HEK293 (cell line): ENCODE results near the gene FOXO3.
A peak's percentile ranks its signal among the peaks of the same experiment; 100 is the strongest.

Experiments used
- BCL11B ChIP-seq: fragments of 450-650 bp; formaldehyde crosslinking; IDR thresholded peaks from 2 replicates; pipeline ENCODE4 v1.5.1; 2016; ENCODE audit warnings: low read depth, missing biosample characterization, missing genetic modification characterization
- FEZF1 ChIP-seq: fragments of 450-650 bp; formaldehyde crosslinking; IDR thresholded peaks from 2 replicates; pipeline ENCODE4 v1.5.1; 2016; ENCODE audit warnings: missing biosample characterization, missing genetic modification characterization
- MYNN ChIP-seq: fragments of 450-650 bp; formaldehyde crosslinking; IDR thresholded peaks from 2 replicates; pipeline ENCODE4 v1.5.1; 2016; ENCODE audit warnings: missing biosample characterization, missing genetic modification characterization, borderline replicate concordance
- TRIM28 ChIP-seq: IDR thresholded peaks from 2 replicates; pipeline ENCODE4 v1.6.1; 2011; ENCODE audit warnings: low read length, control low read depth, borderline replicate concordance
- YY1 ChIP-seq: fragments of 450-650 bp; formaldehyde crosslinking; IDR thresholded peaks from 2 replicates; pipeline ENCODE4 v1.5.1; 2018; ENCODE audit warnings: missing biosample characterization, missing genetic modification characterization
- ZBTB20 ChIP-seq: fragments of 450-650 bp; formaldehyde crosslinking; IDR thresholded peaks from 2 replicates; pipeline ENCODE4 v1.5.1; 2016; ENCODE audit warnings: missing biosample characterization, missing genetic modification characterization
- ZNF121 ChIP-seq: fragments of 450-650 bp; formaldehyde crosslinking; IDR thresholded peaks from 2 replicates; pipeline ENCODE4 v1.5.1; 2016; ENCODE audit warnings: missing biosample characterization, missing genetic modification characterization
- ZNF23 ChIP-seq: fragments of 450-650 bp; formaldehyde crosslinking; IDR thresholded peaks from 2 replicates; pipeline ENCODE4 v1.5.1; 2016; ENCODE audit warnings: missing biosample characterization, missing genetic modification characterization, borderline replicate concordance
- ZNF37A ChIP-seq: fragments of 450-650 bp; IDR thresholded peaks from 2 replicates; pipeline ENCODE4 v1.5.1; 2018; ENCODE audit warnings: missing biosample characterization, missing genetic modification characterization
- ZNF416 ChIP-seq: fragments of 450-650 bp; formaldehyde crosslinking; IDR thresholded peaks from 2 replicates; pipeline ENCODE4 v1.5.1; 2016; ENCODE audit warnings: missing biosample characterization, missing genetic modification characterization
- ZNF48 ChIP-seq: fragments of 450-650 bp; formaldehyde crosslinking; IDR thresholded peaks from 2 replicates; pipeline ENCODE4 v1.5.1; 2016; ENCODE audit warnings: missing biosample characterization, missing genetic modification characterization
- ZNF530 ChIP-seq: fragments of 450-650 bp; formaldehyde crosslinking; IDR thresholded peaks from 2 replicates; pipeline ENCODE4 v1.5.1; 2016; ENCODE audit warnings: low read depth, missing biosample characterization, missing genetic modification characterization
- ZNF549 ChIP-seq: fragments of 450-650 bp; IDR thresholded peaks from 2 replicates; pipeline ENCODE4 v1.5.1; 2018; ENCODE audit warnings: missing biosample characterization, missing genetic modification characterization, mild to moderate bottlenecking, inconsistent platforms, moderate library complexity
- ZNF555 ChIP-seq: fragments of 450-650 bp; formaldehyde crosslinking; conservative IDR thresholded peaks from 2 replicates; pipeline ENCODE4 v1.5.1; 2017; ENCODE audit warnings: missing biosample characterization, mild to moderate bottlenecking, missing genetic modification characterization, inconsistent platforms
- ZNF777 ChIP-seq: fragments of 450-650 bp; formaldehyde crosslinking; IDR thresholded peaks from 2 replicates; pipeline ENCODE4 v1.5.1; 2017; ENCODE audit warnings: missing biosample characterization, missing genetic modification characterization, borderline replicate concordance
- ZNF785 ChIP-seq: fragments of 450-650 bp; formaldehyde crosslinking; IDR thresholded peaks from 2 replicates; pipeline ENCODE4 v1.5.1; 2016; ENCODE audit warnings: missing biosample characterization, missing genetic modification characterization
- ZNF843 ChIP-seq: fragments of 450-650 bp; formaldehyde crosslinking; IDR thresholded peaks from 2 replicates; pipeline ENCODE4 v1.5.1; 2016; ENCODE audit warnings: missing biosample characterization, missing genetic modification characterization
- TF ChIP-seq, protein P1 (sequence below): fragments of 450-650 bp; formaldehyde crosslinking; IDR thresholded peaks from 2 replicates; pipeline ENCODE4 v1.5.1; 2016; ENCODE audit warnings: missing biosample characterization, missing genetic modification characterization
- TF ChIP-seq, protein P2 (sequence below): fragments of 450-650 bp; formaldehyde crosslinking; IDR thresholded peaks from 2 replicates; pipeline ENCODE4 v1.5.1; 2017; ENCODE audit warnings: missing biosample characterization, missing genetic modification characterization
- TF ChIP-seq, protein P3 (sequence below): fragments of 450-650 bp; formaldehyde crosslinking; optimal IDR thresholded peaks from 2 replicates; pipeline ENCODE3; 2016; ENCODE audit warnings: missing biosample characterization, mild to moderate bottlenecking, missing genetic modification characterization
- TF ChIP-seq, protein P4 (sequence below): fragments of 450-650 bp; formaldehyde crosslinking; IDR thresholded peaks from 2 replicates; pipeline ENCODE4 v1.5.1; 2016; ENCODE audit warnings: missing biosample characterization, missing genetic modification characterization, low read depth
- TF ChIP-seq, protein P5 (sequence below): fragments of 450-650 bp; formaldehyde crosslinking; IDR thresholded peaks from 2 replicates; pipeline ENCODE4 v1.5.1; 2016; ENCODE audit warnings: missing biosample characterization, missing genetic modification characterization
- TF ChIP-seq, protein P6 (sequence below): fragments of 450-650 bp; formaldehyde crosslinking; IDR thresholded peaks from 2 replicates; pipeline ENCODE4 v1.5.1; 2017; ENCODE audit warnings: missing biosample characterization, mild to moderate bottlenecking, missing genetic modification characterization, moderate library complexity
- TF ChIP-seq, protein P7 (sequence below): fragments of 450-650 bp; IDR thresholded peaks from 2 replicates; pipeline ENCODE4 v1.5.1; 2018; ENCODE audit warnings: missing biosample characterization, mild to moderate bottlenecking, missing genetic modification characterization
- TF ChIP-seq, protein P8 (sequence below): fragments of 450-650 bp; IDR thresholded peaks from 2 replicates; pipeline ENCODE4 v1.5.1; 2018; ENCODE audit warnings: missing biosample characterization, missing genetic modification characterization

Gene FOXO3

DNA sequence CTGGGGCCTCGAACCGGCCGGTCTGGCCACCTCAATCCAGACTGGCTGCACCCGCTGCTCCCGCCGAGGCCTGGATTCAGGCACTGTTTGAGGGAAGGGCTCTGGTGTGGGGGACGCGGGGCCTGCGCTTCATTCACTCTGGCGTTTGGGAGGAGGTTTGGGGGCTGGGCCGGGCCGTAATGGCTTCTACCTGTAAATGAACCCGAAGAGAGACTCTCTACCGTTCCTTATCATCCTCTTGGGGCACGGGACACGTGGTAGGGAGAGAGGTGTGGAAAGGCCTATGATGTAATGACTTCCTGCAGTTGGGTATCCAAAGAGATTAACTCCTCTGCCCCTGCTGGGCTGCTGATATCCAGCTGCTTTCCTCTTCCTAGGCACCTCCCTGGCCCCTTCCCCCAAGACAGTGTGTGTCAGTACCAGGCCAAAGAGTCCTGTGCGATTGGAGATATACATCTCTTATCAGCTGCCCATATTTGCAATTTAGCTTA is 1.8 kb downstream of the FOXO3 start (continued):
- TF ChIP-seq ZNF785 (tag by site-specific recombination), result no peak
- TF ChIP-seq ZNF48 (tag by site-specific recombination), result no peak
- peak; percentile 91 for TF ChIP-seq FEZF1 (tag by site-specific recombination)
- no peak for TF ChIP-seq ZNF37A (tag by site-specific recombination)
- no peak for TF ChIP-seq ZNF23 (tag by site-specific recombination)
- TF ChIP-seq, protein P1, sequence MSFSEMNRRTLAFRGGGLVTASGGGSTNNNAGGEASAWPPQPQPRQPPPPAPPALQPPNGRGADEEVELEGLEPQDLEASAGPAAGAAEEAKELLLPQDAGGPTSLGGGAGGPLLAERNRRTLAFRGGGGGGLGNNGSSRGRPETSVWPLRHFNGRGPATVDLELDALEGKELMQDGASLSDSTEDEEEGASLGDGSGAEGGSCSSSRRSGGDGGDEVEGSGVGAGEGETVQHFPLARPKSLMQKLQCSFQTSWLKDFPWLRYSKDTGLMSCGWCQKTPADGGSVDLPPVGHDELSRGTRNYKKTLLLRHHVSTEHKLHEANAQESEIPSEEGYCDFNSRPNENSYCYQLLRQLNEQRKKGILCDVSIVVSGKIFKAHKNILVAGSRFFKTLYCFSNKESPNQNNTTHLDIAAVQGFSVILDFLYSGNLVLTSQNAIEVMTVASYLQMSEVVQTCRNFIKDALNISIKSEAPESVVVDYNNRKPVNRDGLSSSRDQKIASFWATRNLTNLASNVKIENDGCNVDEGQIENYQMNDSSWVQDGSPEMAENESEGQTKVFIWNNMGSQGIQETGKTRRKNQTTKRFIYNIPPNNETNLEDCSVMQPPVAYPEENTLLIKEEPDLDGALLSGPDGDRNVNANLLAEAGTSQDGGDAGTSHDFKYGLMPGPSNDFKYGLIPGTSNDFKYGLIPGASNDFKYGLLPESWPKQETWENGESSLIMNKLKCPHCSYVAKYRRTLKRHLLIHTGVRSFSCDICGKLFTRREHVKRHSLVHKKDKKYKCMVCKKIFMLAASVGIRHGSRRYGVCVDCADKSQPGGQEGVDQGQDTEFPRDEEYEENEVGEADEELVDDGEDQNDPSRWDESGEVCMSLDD (tag by site-specific recombination), result peak; percentile 69
- no peak for TF ChIP-seq ZNF121
- no peak for TF ChIP-seq ZNF555 (tag by site-specific recombination)
- TF ChIP-seq ZNF777 (tag by site-specific recombination), result no peak
- TF ChIP-seq, protein P2, sequence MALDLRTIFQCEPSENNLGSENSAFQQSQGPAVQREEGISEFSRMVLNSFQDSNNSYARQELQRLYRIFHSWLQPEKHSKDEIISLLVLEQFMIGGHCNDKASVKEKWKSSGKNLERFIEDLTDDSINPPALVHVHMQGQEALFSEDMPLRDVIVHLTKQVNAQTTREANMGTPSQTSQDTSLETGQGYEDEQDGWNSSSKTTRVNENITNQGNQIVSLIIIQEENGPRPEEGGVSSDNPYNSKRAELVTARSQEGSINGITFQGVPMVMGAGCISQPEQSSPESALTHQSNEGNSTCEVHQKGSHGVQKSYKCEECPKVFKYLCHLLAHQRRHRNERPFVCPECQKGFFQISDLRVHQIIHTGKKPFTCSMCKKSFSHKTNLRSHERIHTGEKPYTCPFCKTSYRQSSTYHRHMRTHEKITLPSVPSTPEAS (tag by site-specific recombination), result peak; percentile 46; the same call in 1 of the 2 replicates
- TF ChIP-seq MYNN (tag by site-specific recombination), result no peak
- TF ChIP-seq, protein P3, sequence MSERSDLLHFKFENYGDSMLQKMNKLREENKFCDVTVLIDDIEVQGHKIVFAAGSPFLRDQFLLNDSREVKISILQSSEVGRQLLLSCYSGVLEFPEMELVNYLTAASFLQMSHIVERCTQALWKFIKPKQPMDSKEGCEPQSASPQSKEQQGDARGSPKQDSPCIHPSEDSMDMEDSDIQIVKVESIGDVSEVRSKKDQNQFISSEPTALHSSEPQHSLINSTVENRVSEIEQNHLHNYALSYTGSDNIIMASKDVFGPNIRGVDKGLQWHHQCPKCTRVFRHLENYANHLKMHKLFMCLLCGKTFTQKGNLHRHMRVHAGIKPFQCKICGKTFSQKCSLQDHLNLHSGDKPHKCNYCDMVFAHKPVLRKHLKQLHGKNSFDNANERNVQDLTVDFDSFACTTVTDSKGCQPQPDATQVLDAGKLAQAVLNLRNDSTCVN (tag by site-specific recombination), result peak; percentile 20
- TF ChIP-seq, protein P4, sequence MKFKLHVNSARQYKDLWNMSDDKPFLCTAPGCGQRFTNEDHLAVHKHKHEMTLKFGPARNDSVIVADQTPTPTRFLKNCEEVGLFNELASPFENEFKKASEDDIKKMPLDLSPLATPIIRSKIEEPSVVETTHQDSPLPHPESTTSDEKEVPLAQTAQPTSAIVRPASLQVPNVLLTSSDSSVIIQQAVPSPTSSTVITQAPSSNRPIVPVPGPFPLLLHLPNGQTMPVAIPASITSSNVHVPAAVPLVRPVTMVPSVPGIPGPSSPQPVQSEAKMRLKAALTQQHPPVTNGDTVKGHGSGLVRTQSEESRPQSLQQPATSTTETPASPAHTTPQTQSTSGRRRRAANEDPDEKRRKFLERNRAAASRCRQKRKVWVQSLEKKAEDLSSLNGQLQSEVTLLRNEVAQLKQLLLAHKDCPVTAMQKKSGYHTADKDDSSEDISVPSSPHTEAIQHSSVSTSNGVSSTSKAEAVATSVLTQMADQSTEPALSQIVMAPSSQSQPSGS (tag by site-specific recombination), result peak; percentile 95
- TF ChIP-seq, protein P5, sequence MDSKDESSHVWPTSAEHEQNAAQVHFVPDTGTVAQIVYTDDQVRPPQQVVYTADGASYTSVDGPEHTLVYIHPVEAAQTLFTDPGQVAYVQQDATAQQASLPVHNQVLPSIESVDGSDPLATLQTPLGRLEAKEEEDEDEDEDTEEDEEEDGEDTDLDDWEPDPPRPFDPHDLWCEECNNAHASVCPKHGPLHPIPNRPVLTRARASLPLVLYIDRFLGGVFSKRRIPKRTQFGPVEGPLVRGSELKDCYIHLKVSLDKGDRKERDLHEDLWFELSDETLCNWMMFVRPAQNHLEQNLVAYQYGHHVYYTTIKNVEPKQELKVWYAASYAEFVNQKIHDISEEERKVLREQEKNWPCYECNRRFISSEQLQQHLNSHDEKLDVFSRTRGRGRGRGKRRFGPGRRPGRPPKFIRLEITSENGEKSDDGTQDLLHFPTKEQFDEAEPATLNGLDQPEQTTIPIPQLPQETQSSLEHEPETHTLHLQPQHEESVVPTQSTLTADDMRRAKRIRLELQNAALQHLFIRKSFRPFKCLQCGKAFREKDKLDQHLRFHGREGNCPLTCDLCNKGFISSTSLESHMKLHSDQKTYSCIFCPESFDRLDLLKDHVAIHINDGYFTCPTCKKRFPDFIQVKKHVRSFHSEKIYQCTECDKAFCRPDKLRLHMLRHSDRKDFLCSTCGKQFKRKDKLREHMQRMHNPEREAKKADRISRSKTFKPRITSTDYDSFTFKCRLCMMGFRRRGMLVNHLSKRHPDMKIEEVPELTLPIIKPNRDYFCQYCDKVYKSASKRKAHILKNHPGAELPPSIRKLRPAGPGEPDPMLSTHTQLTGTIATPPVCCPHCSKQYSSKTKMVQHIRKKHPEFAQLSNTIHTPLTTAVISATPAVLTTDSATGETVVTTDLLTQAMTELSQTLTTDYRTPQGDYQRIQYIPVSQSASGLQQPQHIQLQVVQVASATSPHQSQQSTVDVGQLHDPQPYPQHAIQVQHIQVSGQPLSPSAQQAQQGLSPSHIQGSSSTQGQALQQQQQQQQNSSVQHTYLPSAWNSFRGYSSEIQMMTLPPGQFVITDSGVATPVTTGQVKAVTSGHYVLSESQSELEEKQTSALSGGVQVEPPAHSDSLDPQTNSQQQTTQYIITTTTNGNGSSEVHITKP, result peak; percentile 72
- TF ChIP-seq ZNF549, result no peak
- TF ChIP-seq, protein P6, sequence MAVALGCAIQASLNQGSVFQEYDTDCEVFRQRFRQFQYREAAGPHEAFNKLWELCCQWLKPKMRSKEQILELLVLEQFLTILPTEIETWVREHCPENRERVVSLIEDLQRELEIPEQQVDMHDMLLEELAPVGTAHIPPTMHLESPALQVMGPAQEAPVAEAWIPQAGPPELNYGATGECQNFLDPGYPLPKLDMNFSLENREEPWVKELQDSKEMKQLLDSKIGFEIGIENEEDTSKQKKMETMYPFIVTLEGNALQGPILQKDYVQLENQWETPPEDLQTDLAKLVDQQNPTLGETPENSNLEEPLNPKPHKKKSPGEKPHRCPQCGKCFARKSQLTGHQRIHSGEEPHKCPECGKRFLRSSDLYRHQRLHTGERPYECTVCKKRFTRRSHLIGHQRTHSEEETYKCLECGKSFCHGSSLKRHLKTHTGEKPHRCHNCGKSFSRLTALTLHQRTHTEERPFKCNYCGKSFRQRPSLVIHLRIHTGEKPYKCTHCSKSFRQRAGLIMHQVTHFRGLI (tag by site-specific recombination), result peak; percentile 43; the same call in 1 of the 2 replicates
- TF ChIP-seq BCL11B, result no peak; the same call in 1 of the 2 replicates
- TF ChIP-seq, protein P7, sequence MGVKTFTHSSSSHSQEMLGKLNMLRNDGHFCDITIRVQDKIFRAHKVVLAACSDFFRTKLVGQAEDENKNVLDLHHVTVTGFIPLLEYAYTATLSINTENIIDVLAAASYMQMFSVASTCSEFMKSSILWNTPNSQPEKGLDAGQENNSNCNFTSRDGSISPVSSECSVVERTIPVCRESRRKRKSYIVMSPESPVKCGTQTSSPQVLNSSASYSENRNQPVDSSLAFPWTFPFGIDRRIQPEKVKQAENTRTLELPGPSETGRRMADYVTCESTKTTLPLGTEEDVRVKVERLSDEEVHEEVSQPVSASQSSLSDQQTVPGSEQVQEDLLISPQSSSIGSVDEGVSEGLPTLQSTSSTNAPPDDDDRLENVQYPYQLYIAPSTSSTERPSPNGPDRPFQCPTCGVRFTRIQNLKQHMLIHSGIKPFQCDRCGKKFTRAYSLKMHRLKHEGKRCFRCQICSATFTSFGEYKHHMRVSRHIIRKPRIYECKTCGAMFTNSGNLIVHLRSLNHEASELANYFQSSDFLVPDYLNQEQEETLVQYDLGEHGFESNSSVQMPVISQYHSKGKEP (tag by site-specific recombination), result peak; percentile 77
- TF ChIP-seq, protein P8, sequence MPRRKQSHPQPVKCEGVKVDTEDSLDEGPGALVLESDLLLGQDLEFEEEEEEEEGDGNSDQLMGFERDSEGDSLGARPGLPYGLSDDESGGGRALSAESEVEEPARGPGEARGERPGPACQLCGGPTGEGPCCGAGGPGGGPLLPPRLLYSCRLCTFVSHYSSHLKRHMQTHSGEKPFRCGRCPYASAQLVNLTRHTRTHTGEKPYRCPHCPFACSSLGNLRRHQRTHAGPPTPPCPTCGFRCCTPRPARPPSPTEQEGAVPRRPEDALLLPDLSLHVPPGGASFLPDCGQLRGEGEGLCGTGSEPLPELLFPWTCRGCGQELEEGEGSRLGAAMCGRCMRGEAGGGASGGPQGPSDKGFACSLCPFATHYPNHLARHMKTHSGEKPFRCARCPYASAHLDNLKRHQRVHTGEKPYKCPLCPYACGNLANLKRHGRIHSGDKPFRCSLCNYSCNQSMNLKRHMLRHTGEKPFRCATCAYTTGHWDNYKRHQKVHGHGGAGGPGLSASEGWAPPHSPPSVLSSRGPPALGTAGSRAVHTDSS (tag by site-specific recombination), result peak; percentile 48
- peak; percentile 93 for TF ChIP-seq ZNF843 (tag by site-specific recombination)
- TF ChIP-seq TRIM28, result peak; percentile 88
- TF ChIP-seq ZNF530 (tag by site-specific recombination), result no peak
- peak; percentile 45; the same call in 1 of the 2 replicates for TF ChIP-seq YY1 (tag by site-specific recombination)
- TF ChIP-seq ZNF416, result no peak
- TF ChIP-seq ZBTB20 (tag by site-specific recombination), result peak; percentile 44; the same call in 1 of the 2 replicates
